H1 (cell line): ENCODE results near the gene ARID5A.

Experiments used
- BRCA1 ChIP-seq: IDR thresholded peaks from 2 replicates; pipeline ENCODE4 v1.6.1; 2012; ENCODE audit warnings: low read depth, low read length, improper control_type of control experiment
- EZH2 ChIP-seq: fragments of 200-600 bp; sonication (generic); IDR thresholded peaks from 2 replicates; pipeline ENCODE4 v1.7.1; 2012; ENCODE audit warnings: low read depth, mild to moderate bottlenecking, moderate library complexity, low read length, inconsistent platforms; ENCODE audit not compliant: severe bottlenecking
- USF2 ChIP-seq: IDR thresholded peaks from 2 replicates; pipeline ENCODE4 v1.6.1; 2011; ENCODE audit warnings: low read length, improper control_type of control experiment

GRCh38 chr2:96511851-96512250, 24.7 kb upstream of the ARID5A start:
- TF ChIP-seq USF2 (no peak), EZH2 (no peak), BRCA1 (no peak)
